ENCODE measurements around the gene SLC25A34. TPM values are rescaled to one million over a fixed set of nuclear protein-coding genes. Genes with fewer than 3 reads are reported as not detected.

The SLC25A34 gene
- total and polyA plus RNA-seq, 10 of the 15 experiments (the other 5 are each of a cell fraction or from before 2014, with no cell fraction given), result 0.02 to 1.6 (median 0.39) TPM

DNA sequence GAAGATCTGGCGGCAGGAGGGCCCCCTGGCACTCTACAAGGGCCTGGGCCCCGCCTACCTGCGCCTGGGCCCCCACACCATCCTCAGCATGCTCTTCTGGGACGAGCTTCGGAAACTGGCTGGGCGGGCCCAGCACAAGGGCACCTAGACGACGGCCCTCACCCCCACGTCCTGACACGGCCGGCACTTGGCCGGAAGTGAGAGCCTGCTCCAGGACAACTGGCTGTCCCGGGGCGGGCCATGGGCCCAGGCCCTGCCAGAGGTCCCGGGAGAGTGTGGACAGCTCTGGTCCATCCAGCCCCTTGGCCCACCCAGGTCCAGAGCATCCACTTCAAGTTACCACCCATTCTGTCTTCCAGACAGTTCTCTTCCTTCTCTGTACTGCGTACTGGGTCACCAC lies 3.2 kb downstream of the SLC25A34 start:
- ChIA-PET POLR2A (no interaction called here), CTCF (interaction anchor here (0.6 to 2.5 kb wide), 3 partner anchors 14 to 415 kb away, joined by 3 to 7 read pairs (median 4); no protein-coding TSS in a partner anchor), RAD21 (ENCODE audit: unreplicated experiment) (interaction anchor here (2.4 kb wide), 1 partner anchor 143 kb away, joined by 8 read pairs; no protein-coding TSS in a partner anchor), SMC1A (ENCODE audit: uncharacterized antibody, unreplicated experiment) (interaction anchor here (2.2 kb wide), 1 partner anchor 168 kb away, joined by 5 read pairs; no protein-coding TSS in a partner anchor)
- BruUV-seq (replicated peaks), result no TSS peak
- Histone ChIP-seq H3K4me1 (ENCODE audit: control insufficient read depth, insufficient read depth, low read length) (no peaks in the 10 kb centered on the region), H4K20me1 (ENCODE audit: control insufficient read depth, insufficient read depth) (no peaks in the 10 kb centered on the region), H2AFZ (ENCODE audit: control insufficient read depth, low read depth, low read length) (no peak overlapping the region), H3K27ac (ENCODE audit: control insufficient read depth, insufficient read depth) (no peak overlapping the region), H3K4me3 (no peak overlapping the region), H3K9me3 (replicated peaks; ENCODE audit: control insufficient read depth, insufficient read depth, low read length) (no peaks in the 10 kb centered on the region), H3K9ac (ENCODE audit: control insufficient read depth, insufficient read depth, low read length) (no peak overlapping the region), H3K4me2 (ENCODE audit: control insufficient read depth, insufficient read depth) (no peak overlapping the region), H3K36me3 (ENCODE audit: control insufficient read depth in 2 of 2, insufficient read depth in 2 of 2, low read length in 1 of 2) (no peaks in the 10 kb centered on the region; a peak in 2 of 4 replicates), H3K27me3 (replicated peaks in 1 of 2; ENCODE audit: control insufficient read depth in 2 of 2, insufficient read depth in 2 of 2, low read length in 1 of 2) (no peaks in the 10 kb centered on the region), H3K79me2 (ENCODE audit: control insufficient read depth, insufficient read depth, low read length) (no peaks in the 10 kb centered on the region)
- intact Hi-C loops (cut with micrococcal nuclease; ENCODE audit: unreplicated experiment) (no loop called here), in situ Hi-C loops (cut with MboI) (no loop called here)
- DNase-seq (ENCODE audit: low read depth, low spot score), result no peak
- ATAC-seq, result no peak
- 78% methylated on average over 16 of the region's 16 CpGs for WGBS (ENCODE audit: insufficient coverage, insufficient replicate concordance, low lambda C conversion rate, missing lambda C conversion rate)
- FAIRE-seq, result no peak
- TF ChIP-seq IKZF2 (IDR thresholded peaks at IDR 0.05) (no peak), BMI1 (IDR thresholded peaks at IDR 0.05; ENCODE audit: borderline replicate concordance) (no peak), CTCF (IDR thresholded peaks at IDR 0.05 in 2 of 3, conservative IDR thresholded peaks at IDR 0.05 in 1 of 3; ENCODE audit: control insufficient read depth in 2 of 3, extremely low read depth in 1 of 3, insufficient read depth in 1 of 3, low read depth in 3 of 3, low read length in 3 of 3) (no peak), ZBTB40 (IDR thresholded peaks at IDR 0.05; ENCODE audit: borderline replicate concordance) (no peak), EP300 (IDR thresholded peaks at IDR 0.05; ENCODE audit: borderline replicate concordance in 1 of 2, control insufficient read depth in 1 of 2, low read depth in 2 of 2, low read length in 2 of 2) (no peak), TCF3 (IDR thresholded peaks at IDR 0.05; ENCODE audit: borderline replicate concordance, insufficient read depth, low read depth, low read length) (no peak), BACH1 (IDR thresholded peaks at IDR 0.05; ENCODE audit: borderline replicate concordance) (no peak), STAT1 (conservative IDR thresholded peaks at IDR 0.05) (no peak), POLR2AphosphoS2 (IDR thresholded peaks at IDR 0.05; ENCODE audit: low read depth, low read length) (no peak)
- TF ChIP-seq, protein P1, sequence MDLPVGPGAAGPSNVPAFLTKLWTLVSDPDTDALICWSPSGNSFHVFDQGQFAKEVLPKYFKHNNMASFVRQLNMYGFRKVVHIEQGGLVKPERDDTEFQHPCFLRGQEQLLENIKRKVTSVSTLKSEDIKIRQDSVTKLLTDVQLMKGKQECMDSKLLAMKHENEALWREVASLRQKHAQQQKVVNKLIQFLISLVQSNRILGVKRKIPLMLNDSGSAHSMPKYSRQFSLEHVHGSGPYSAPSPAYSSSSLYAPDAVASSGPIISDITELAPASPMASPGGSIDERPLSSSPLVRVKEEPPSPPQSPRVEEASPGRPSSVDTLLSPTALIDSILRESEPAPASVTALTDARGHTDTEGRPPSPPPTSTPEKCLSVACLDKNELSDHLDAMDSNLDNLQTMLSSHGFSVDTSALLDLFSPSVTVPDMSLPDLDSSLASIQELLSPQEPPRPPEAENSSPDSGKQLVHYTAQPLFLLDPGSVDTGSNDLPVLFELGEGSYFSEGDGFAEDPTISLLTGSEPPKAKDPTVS (IDR thresholded peaks at IDR 0.05; ENCODE audit: low read depth, low read length), result no peak
- TF ChIP-seq, protein P2, sequence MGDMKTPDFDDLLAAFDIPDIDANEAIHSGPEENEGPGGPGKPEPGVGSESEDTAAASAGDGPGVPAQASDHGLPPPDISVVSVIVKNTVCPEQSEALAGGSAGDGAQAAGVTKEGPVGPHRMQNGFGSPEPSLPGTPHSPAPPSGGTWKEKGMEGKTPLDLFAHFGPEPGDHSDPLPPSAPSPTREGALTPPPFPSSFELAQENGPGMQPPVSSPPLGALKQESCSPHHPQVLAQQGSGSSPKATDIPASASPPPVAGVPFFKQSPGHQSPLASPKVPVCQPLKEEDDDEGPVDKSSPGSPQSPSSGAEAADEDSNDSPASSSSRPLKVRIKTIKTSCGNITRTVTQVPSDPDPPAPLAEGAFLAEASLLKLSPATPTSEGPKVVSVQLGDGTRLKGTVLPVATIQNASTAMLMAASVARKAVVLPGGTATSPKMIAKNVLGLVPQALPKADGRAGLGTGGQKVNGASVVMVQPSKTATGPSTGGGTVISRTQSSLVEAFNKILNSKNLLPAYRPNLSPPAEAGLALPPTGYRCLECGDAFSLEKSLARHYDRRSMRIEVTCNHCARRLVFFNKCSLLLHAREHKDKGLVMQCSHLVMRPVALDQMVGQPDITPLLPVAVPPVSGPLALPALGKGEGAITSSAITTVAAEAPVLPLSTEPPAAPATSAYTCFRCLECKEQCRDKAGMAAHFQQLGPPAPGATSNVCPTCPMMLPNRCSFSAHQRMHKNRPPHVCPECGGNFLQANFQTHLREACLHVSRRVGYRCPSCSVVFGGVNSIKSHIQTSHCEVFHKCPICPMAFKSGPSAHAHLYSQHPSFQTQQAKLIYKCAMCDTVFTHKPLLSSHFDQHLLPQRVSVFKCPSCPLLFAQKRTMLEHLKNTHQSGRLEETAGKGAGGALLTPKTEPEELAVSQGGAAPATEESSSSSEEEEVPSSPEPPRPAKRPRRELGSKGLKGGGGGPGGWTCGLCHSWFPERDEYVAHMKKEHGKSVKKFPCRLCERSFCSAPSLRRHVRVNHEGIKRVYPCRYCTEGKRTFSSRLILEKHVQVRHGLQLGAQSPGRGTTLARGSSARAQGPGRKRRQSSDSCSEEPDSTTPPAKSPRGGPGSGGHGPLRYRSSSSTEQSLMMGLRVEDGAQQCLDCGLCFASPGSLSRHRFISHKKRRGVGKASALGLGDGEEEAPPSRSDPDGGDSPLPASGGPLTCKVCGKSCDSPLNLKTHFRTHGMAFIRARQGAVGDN (IDR thresholded peaks at IDR 0.05), result no peak

Measured in GM12878 (cell line).